RPMI7951 (cell line): ENCODE results near the gene SEMA3B. TPM values are rescaled to one million over a fixed set of nuclear protein-coding genes. Genes with fewer than 3 reads are reported as not detected.
"Not testable (repeated sequence)": the region's sequence is repeated elsewhere in the genome, so short reads cannot be mapped to it uniquely, and the experiment has no call there.

Experiments
- DNase-seq: peaks from one replicate; pipeline ENCODE4 v3.0.0-alpha.2; 2012; ENCODE audit warnings: low read depth
- total RNA-seq: library from RNA; depleted of rRNA; stranded (reverse); fragments of >200 nt; shearing (Covaris generic); gene quantifications from 2 replicates; pipeline ENCODE4 v1.2.3, GENCODE V29; 2014

SEMA3B gene
- total RNA-seq, 1 experiment from 2014 or later: 3.1 TPM

DNA sequence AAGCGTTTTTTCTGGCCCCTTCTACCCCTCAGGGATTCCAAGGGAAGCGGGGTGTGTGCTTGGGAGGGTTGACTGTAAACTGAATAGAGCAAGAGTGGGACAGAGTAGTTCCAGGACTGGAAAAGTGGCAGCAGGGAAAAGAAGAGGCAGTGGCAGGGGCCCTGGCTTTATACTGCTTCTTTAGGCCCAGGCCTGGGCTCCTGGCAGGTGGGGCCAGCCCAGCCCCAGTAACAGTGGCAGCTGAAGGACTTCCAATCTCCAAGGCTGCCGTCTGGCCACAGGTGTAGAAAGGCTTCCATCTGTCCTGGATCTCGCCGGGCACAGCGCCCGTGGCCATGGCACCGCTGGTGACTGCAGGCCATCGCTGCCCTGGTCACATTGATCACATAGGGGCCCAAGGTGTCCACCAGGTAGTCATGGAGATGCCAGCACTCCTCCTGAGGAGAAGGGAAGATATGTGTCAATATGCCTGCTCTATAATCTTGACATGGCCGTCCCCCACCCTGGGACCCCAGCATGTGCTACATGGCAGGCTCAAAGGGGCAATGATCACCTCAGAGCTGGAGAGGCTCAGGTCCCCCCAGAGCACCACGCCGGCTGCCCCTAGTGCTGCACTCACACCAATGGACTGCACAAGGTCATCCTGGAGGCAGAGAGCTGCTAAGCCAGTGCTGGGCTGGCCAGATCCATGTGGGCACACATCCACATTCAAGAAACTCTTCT, 24.3 kb downstream of the SEMA3B start:
- DNase-seq: no peak

DNA sequence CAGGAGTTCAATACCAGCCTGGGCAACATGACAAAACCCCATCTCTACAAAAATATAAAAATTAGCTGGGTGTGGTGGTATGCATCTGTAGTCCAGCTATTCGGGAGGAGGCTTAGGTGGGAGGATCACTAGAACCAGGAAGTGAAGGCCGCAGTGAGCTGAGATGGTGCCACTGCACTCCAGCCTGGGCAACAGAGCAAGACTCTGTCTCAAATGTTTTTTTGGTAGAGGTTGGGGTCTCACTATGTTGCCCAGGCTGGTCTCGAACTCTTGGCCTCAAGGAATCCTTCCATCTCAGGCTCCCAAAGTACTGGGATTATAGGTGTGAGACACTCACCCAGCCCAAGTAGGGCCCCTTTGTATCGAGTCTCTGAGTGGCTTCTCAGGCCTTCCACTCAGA, 25.1 kb downstream of the SEMA3B start:
- DNase-seq: no peak

DNA sequence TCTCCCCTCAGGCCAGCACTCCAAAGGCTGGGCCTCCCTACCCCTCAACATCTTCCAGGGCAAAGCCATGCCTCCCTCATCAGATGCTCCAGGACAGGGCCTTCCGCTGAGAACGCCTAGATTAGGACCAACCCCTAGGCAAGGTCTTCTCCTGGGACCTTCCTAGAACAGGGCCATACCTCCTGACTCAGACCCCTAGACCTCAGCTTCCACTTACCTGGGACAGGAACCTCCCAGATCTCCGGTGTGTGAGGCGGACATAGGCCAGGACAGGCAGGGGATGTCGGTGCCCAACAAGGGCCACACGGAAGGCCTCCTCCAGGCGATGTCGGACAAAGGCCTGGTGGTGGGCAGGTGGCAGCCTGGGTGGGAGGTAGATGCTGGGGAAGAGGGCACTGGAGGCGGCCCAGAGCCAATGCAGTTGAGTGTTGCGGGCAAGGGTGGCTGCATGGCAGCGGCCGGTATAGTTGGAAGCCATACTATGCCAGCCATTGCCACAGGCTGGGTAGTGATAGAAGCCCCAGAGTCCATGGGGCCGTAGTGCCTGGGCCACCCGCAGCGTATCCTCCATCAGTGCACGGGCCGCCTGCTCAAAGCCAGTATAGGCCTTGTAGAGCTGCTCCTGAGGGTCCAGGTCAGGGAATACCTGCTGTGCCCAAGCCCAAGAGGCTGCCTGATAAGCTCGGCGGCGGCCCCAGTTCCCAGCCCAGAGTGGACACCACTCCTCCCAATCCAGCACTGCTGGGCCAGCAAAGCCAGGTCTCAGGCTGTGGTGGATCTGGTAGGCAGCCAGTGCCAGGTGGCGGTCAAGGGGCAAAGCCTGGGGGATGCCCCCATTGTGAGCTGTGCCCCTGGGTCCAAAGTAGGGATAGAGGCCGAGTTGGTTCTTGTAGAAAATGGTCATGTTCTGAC, 25.8 kb downstream of the SEMA3B start:
- DNase-seq: no peak

DNA sequence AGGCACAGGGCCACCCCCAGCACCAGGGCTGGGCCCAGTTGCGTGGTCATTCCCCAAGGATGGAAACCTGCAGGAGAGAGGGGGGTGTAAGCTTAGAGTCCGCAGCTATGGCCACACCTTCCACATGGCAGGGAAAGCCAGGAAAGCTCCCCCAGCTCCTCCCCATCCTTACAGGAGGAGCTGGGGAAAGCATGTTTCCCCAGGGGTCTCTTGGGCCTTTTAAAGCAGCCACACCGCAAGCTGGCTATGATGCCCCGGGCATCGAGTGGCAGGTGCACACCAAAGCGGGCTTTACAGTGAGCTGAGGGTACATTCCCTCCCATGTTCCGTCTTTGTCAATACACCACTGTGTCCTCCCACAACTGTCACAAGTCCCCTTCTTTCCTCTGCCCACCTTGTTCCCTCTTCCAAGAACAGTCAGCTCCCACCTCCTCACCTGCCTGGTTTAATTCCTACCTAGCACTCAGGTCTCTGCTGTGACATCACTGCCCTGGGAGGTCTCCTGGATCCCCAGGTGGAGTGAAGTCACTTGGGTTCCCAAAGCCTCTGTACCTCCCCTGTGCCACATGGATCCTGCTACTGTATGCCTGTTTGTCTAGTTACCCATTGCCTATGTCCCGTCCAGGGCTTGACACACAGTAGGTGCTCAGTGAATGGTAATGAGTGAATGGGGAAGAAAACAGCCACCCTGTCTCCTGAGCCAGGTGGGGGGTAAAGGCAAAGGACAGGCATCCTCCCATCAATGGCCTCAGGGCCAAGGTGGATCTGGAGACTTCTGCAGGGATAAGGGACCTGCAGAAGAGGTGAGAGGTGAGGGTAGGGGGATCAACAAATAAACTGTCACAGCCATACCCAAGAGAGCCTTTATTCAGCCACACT, 26.8 kb downstream of the SEMA3B start:
- DNase-seq: no peak

DNA sequence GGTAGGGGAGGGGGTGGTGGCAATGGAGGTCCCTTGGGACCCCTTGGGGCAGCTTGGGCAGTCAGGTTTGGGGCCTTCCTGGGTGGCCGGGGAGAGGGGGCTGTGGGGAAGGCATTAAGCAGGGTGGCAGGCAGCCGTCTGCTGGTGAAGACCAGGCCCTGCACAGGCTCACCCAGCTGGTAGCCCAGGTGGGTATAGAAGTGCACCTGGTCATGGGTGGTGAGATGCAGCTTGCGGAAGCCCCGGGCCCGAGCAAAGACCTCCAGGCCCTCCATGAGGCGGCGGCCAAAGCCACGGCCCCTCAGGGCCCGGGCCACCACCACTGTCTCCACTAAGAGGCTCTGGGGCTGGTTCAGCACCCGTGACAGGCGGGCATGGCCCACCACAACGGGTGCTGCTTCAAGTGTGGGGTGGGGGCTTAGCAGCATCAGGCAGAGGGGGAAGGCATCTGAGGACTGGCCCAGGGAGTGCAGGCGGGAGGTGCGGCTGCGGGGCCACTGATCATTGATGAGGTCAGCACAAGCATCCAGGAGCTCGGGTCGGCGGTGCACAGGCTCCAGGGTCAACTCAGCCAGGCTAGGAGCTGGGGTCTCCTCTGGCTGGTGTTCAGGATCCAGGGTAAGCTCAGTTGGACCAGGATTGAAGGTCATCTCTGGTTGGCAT, 27.9 kb downstream of the SEMA3B start:
- no peak for DNase-seq

DNA sequence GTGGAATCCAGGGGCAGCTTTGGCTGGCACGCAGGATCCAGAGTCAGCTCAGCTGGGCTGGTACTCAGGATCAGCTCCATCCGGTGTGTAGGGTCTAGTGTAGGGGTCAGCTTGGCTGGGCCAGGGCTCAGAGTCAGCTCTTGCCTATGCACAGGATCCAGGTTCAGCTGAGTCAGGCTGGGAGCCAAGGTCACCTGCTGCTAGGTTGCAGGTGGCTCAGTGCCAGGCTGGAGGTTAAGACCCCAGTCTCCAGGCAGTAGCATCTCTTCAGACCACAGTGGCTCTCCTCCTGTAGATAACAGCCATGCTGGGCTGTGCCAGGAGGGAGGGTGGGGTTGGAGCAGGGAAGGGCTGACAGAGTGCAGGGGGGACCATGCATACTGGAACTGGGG, 28.4 kb downstream of the SEMA3B start:
- no peak for DNase-seq

DNA sequence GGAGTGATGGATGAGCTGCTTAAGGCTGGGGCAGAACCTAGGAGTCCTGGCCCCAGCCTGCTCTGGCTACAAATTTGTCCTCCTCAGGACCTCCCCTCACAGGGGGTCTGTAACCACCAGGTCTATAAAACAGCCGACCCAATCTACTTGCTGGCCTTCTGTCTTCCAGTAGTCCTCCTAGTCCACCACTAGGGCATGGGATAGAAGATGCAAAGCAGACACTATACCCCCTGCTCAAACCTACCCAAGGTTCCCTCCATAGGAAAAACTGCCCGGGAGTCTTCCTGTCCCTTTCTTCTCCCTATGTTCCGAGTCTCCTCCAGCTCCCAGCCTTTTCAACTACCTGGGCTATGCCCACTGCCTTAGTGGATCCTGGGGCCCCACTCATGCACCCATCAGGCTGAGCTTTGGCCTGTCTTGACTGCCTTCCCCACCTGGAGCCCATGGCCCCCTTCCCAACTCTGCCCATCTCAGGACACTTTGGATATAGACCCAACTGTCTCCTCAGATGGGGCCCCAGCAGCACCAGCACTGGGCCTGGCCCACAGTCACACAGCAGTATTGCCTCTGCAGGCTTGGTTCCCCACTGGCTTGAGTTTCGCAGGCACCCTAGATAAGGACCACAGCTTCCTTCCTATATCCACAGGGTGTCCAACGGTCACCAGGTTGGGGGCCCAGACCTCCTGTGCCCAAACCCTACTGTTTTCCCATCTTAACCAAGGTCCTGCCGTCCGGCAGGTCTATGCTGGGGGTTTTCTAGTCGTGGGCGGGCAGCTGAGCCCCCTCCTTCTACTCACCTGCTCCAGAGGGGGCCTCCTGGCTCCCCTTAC, 29.2 kb downstream of the SEMA3B start:
- no peak for DNase-seq

DNA sequence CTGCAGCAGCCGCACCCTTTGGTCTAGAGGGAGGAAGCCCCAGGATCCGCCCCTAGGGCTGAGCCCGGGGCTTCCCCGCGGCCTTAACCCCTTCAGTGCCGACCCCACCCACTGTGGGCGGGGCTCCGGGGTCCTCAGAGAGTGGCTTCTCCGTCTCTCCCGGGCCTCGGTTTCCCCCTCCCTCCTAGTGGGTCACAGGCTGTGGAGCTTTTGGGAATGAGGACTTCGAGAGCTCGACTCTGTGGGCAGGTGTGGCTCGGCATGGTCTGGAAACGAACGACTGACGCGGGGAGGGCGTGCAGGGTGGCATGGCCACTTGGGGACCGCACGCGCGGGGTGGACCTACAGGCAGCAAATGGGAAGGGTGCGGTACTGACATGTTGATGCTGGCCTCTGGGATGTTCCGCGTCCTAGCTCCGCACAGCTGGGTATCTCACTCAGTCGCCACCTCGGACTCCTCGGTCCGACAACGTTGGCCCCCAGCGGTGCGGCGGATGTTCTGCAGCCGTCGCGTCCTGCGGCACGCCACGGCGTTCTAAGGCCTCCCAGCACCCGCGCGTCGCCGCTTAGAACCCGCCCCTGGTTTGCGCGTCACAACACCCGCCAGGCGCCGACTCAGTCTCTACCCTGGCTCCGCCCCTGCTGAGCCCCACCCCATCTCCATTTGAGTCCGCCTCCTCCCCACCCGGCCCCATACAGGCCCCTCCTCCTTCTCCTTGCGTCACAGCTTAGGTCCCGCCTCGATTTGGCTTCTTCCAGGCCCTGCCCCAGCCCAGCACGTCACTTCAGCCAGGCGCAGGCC, 30.1 kb downstream of the SEMA3B start, which contains the start of the genes HYAL3 and NAA80:
Gene HYAL3 (minus strand): TSS at position 570 of the 802 bp plus-strand sequence. CDS start 3,803 bp downstream, outside the sequence.
Gene NAA80 (minus strand): TSS at position 570 of the 802 bp plus-strand sequence. CDS start 1,942 bp downstream, outside the sequence.
- peak; percentile 99 for DNase-seq

DNA sequence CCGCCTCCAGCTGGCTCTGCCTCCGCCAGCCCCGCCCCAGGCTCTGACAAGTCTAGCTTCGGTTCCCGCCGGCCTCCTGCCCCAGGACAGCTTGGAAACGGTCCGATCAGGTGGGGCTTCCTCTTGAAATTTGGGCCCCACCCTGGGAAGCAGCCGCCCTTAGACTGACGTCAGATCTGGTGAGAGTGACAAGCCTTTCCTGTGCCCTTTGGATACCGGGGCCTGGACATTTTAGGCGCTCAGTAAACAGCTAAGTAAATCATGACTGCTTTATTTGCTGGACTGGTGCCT, 30.6 kb downstream of the SEMA3B start:
- no peak for DNase-seq

DNA sequence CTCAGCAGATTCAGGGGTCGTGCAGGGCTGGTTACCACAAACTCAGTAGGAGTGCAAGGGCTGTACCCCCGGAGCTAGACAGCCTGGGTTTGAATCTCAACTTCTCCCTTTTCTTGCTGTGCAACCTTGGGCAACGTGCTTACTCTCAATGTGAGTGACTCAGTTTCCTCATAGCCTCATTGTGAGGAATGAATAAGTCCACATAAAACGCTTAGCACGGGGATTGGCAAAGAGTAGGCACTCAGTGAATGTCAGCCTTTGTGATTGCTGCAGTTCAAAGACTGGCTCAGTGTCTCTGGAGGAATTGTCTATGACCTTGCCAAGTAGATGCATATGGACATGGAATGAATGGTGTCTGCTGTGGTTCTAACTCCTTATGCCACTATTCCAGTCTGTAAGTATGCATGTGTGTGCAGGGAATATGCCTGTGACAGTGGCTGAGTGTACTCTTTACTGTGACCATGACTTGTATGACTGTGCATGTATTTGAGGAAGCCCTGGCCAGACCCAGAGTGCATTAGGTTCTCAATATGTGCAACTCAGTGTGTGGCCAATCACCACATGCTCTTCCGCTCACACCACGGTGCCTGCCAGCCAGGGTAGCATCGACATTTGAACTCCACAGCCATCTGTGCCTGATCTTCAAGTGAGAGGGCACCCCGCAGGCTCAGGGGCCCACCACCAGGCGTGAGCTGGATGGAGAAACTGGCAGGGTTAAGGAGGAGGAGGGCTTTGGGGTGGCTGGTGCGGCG, 31.2 kb downstream of the SEMA3B start:
- DNase-seq: peak; percentile 40

DNA sequence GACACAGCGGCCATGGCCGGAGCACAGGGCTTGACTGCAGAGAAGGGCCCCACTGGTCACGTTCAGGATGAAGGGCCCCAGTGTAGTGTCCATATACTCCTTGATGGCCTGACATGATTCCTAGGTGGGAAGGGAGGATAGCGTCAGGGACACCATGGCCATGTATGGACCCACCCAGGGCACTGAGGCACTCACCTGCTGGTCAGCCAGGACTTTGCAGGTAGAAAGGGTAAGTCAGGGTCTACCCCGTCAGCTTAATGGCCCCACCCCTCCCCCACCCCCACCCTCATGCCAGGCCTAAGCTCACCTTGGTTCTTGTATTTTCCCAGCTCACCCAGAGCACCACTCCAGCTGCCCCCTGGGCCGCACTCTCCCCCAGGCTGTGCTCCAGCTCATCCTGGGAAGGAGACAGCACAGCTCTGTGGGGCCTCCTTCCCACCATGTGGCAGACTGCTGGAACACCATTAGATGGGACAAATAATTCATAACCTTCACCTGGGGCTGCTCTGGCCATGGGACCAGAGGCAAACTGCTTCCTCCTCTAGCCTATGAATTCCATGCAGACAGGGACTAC, 31.8 kb downstream of the SEMA3B start:
- no peak for DNase-seq

DNA sequence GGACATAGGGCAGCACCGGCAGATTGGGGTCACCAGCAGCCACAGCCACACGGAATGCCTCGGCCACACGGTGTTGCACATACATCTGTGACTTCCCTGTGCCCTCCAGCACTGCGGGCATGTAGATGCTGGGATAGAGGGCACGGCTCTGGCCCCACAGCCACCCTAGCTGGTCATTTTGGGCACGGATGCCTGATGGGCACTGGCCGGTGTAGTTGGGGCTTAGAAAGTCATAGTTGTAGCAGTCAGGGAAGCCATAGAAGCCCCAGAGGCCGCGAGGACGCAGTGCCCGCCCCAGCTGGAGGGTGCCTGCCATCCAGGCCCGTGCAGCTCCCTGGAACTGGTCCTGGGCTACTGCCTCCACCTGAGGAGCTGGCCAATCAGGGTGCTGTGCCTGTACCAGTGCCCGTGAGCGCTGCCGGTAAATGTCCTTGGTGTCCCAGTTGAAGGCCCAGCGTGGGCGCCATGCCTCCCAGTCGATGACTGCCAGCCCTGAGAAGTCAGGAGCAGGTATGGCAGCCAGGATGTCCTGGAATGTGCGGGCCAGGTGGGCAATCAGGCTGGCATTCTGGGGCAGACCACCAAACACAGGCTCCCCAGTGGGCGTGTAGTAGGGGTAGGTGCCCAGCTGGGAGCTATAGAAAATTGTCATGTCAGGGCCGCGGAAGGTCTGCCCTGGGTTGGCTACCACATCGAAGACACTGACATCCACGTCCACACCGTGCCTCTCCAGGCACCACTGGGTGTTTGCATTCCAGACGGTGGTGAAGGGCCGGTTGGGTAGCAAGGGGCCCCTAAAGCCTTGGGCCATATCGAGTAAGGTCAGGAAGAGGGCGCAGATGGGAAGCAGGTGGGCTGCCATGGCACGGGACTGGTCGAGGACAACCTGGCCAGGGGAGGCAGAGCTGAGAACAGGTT, 33.4 kb downstream of the SEMA3B start:
- no peak for DNase-seq

DNA sequence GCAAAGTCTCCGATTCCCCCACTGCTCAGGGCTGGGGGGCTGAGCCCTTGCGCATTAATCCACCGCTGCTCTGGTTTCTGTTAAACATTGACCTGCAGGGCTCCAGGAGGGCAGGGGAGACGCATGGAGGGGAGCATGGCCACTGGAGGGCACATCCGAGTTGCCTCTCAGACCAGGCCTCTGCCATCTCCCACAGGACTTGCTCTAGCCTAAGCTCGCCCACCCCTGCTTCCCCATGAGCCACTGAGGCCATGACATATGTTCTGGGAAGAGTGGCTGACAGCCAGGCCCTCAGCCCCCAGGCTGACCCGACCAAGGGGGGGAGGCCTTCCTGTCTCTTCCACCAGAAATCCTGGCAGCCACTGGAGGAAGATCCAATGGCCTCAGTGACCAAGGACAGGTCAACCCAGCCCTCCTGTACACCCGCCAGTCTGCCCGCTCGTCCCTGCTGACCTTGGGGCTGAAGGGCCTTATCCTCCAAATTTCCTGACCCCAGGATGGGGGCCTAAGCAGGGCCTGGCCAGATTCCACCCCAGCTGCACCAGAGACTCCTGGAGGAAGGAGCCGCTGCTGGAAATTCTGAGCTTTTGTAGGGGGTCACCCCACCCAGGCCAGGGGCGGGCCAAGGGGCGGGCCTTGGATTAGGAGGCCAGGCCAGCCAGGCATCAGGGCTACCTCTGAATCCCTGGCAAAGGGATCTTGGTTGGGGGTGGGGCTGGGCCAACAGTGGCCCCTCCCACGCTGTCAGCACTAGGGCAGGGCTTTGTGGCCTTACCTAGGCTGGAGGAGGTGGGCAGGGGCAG, 34.3 kb downstream of the SEMA3B start, which contains the start of gene HYAL1:
Gene HYAL1 (minus strand): TSS at position 562 of the 803 bp plus-strand sequence. CDS start 618 bp downstream, outside the sequence.
- no peak for DNase-seq

DNA sequence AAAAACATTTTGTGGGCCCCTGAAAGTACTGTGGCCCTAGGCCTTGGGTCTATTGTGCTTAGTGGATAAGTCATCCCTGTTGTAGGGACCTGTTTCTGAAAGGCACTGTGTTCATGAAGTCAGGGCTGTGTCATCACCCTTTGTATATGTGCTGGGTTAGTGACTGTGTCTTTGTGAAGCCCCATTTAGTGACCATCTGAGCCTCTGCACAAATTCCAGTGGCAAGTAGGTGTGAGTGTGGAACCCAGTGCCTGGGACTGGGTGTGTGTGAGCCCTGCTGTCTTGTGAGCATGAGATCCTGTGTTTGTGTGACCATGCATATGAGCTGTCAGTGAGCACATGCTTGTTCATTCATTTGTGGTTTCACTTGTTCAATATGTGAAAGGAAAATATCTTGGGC, 35.7 kb downstream of the SEMA3B start:
- DNase-seq: no peak

DNA sequence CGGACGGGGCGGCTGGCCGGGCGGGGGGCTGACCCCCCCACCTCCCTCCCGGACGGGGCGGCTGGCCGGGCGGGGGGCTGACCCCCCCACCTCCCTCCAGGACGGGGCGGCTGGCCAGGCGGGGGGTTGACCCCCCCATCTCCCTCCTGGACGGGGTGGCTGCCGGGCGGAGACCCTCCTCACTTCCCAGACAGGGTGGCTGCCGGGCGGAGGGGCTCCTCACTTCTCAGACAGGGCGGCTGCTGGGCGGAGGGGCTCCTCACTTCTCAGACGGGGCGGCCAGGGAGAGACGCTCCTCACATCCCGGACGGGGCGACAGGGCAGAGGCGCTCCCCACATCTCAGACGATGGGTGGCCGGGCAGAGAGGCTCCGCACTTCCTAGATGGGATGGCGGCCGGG, 43.1 kb downstream of the SEMA3B start:
- DNase-seq: not testable (repeated sequence)

DNA sequence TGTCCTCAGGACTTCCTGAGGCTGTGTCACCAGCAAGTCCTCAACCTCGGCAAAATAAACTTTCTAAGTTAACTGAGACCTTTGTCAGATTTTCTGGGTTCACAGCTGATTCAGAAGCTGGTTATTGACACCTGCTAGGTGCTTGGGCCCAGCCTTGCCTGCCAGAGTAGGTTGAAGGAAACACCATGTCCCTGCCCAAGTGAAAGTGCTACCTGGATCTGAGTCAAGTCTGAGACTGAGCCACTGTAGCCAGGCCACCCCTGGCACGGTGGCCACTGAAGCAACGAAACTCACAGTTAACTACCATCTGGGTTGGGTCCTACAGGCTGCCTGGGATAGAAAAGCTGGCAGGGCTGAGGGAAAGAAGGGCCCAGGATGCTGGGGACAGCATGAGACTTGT, 45.4 kb downstream of the SEMA3B start:
- no peak for DNase-seq
